ENCODE data around the gene CRISP1.
"Not testable (repeated sequence)": the region's sequence is repeated elsewhere in the genome, so short reads cannot be mapped to it uniquely, and the experiment has no call there.

Gene CRISP1, protein sequence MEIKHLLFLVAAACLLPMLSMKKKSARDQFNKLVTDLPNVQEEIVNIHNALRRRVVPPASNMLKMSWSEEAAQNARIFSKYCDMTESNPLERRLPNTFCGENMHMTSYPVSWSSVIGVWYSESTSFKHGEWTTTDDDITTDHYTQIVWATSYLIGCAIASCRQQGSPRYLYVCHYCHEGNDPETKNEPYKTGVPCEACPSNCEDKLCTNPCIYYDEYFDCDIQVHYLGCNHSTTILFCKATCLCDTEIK

GRCh38 chr6:49866485-49866943 lies at the start of gene CRISP1:
TSS of gene CRISP1 (minus strand) at chr6:49866535. CDS start at chr6:49857400, 9,135 bp downstream.
- in situ Hi-C loops (cut with HindIII; ENCODE audit: low sequenced_read_pairs), result no loop called here

DNA sequence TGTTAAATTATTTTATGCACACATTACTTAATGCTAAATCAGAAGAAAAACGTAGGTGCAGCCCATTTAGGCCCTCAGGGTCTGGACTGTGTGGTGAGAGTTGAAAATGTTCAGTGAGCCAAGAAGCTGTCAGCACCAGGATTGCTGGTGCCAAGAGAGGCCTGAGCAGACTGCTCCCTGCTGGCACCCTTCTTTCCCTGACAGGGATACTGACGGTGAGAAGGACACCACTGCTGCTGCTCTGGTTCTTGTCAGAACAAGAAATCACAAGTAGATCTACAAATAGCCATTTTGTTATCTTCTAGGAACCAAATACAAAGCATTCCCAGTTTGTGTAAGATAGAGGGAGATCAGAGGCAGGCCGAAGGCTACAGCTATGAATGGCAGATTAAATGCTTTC lies 48.7 kb upstream of the CRISP1 start:
- in situ Hi-C loops (cut with HindIII; ENCODE audit: low sequenced_read_pairs), result no loop called here

- in situ Hi-C loops (cut with HindIII; ENCODE audit: low sequenced_read_pairs), result loop anchor here (5.0 kb wide), 1 partner anchor 67 kb away; no protein-coding TSS in a partner anchor
Measured at GRCh38 chr6:49913636-49914375, 47.5 kb upstream of the CRISP1 start.

GRCh38 chr6:49912196-49912595 lies 45.9 kb upstream of the CRISP1 start:
- in situ Hi-C loops (cut with HindIII; ENCODE audit: low sequenced_read_pairs), result loop anchor here (5.0 kb wide), 1 partner anchor 65 kb away; no protein-coding TSS in a partner anchor

DNA sequence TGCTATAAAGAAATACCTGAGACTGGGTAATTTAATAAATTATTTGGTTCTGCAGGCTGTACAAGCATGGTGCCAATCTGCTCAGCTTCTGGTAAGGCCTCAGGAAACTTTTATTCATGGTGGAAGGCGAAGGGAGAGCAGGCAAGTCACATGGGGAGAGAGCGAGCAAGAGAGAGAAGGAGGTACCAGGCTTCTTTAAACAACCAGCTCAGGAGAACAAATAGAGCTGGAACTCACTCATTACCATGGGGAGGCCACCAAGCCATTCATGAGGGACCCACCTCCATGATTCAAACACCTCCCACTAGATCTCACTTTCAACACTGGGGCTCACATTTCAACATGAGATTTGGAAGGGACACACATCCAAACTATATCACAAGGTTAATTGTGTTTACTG lies 44.9 kb upstream of the CRISP1 start:
- in situ Hi-C loops (cut with HindIII; ENCODE audit: low sequenced_read_pairs), result loop anchor here (5.0 kb wide), 1 partner anchor 64 kb away; no protein-coding TSS in a partner anchor

GRCh38 chr6:49909563-49909962 lies 43.2 kb upstream of the CRISP1 start:
- in situ Hi-C loops (cut with HindIII; ENCODE audit: low sequenced_read_pairs), result no loop called here

DNA sequence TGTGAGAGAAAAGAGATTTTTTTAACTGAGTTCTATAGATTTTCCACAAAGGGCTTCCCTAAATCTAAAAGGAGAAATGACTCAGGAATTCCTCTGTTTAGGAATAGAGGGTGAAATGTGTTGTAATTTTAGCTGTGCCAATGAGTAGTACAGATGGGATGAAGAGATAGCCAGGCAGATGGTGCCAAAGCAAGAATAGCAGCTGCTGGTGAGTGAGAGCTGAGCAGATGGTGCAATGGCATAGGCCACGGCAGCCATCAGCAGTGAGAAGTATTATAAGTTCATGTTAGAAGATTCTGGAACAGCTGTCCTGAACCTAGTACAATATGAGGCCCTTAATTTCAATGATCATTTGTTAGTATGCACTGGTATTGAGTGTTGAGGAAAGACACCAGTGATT lies 40.2 kb upstream of the CRISP1 start:
- in situ Hi-C loops (cut with HindIII; ENCODE audit: low sequenced_read_pairs), result no loop called here

GRCh38 chr6:49905296-49905695 lies 39.0 kb upstream of the CRISP1 start:
- in situ Hi-C loops (cut with HindIII; ENCODE audit: low sequenced_read_pairs), result no loop called here

DNA sequence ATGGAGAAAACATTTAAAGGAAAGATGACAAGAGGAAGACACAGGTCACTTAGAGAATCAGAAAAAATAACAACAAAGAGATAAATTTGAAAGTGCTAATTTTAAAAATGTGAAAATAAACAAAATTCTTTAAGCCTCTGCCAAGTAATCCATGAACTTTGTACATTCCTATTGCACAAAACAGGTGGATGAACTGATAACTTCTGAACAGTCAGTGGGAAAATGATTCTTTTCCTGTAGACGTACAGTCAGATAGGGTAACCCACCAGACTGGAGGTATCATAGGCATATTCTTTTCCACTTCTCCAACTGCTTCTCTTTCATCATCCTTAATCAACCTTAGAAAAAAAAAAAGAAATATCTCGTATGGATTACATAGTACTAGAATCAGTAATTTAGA lies 36.5 kb upstream of the CRISP1 start:
- in situ Hi-C loops (cut with HindIII; ENCODE audit: low sequenced_read_pairs), result no loop called here

GRCh38 chr6:49898904-49899566 lies 32.7 kb upstream of the CRISP1 start:
- in situ Hi-C loops (cut with HindIII; ENCODE audit: low sequenced_read_pairs), result no loop called here

- in situ Hi-C loops (cut with HindIII; ENCODE audit: low sequenced_read_pairs), result not testable (repeated sequence)
Measured at GRCh38 chr6:49895553-49895952, 29.2 kb upstream of the CRISP1 start.

GRCh38 chr6:49892280-49892679 lies 25.9 kb upstream of the CRISP1 start:
- in situ Hi-C loops (cut with HindIII; ENCODE audit: low sequenced_read_pairs), result no loop called here

DNA sequence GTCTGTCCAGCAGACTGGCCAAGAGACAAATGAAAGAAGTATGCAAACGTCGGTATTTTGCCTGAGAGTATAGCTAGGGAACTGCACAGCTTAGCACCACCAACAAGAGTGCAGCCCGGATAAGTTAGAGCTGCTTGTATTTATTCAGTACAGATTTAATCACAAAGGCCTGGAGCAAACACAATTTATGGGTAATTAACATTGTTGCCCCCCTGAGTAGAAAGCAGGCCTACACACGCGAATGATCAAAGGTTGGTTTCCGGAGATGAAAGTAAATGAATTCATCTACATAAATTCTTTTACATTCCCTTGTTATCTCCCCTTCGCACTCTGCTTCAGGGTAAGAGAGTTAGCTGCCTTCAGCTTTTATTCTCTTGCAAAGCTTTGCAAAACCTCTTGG lies 24.7 kb upstream of the CRISP1 start:
- in situ Hi-C loops (cut with HindIII; ENCODE audit: low sequenced_read_pairs), result no loop called here

DNA sequence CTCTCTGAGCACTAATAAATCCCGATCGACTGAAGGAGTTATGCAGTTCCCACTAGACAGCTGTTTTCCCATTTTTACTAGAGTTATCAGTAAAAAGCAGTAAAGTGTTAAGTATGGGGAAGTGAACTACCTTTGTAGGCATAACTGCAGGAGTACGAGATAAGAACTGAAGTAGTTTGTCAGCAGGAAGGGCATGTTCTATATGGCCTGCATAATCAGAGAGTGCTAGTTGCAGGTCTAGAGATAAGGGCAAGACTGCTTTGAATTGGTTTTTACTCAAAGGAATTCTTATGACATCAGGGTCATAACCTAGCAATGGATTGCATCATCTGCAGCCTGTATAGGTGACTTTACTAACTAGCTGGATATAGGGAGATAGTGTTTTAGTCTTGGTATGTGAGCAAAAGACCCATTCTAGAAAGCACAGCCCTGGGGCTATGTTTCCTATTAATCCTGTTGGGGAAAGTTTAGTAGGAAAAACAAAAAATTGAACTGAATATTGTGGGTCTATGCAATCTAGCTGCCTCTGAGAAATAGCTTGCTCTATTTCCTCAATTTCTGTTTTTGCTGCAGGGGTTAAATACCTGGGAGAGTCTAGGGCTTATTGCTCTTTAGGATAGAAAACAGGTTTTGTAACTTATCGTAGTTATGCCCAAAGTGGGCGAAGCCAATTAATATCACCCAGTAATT lies 22.6 kb upstream of the CRISP1 start:
- in situ Hi-C loops (cut with HindIII; ENCODE audit: low sequenced_read_pairs), result no loop called here

DNA sequence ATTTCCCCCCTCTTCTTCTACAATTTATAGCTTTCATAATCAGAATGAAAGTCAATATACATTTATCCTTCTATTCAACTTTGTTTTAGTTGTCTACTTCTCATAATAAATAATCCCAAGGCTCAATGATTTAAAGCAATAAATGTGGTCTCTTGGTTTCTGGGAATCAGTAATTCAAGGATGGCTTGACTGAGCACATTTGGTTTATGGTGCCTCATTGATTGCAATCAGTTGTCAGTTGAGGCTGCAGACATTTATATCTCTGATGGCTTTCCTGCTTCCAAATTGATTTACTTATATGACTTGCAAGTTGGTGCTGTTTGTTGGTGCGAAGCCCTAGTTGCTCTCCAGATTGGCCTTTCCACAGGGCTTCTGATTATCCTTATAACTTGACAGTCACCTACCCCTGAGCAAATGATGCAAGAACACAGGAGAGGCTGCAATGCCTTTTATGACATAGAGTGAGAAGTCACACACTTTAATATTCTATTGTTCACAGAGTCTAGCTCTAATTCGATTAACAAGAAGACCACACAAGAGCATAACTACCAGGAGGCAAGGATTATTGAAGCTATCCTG lies 2.7 kb upstream of the CRISP1 start:
- in situ Hi-C loops (cut with HindIII; ENCODE audit: low sequenced_read_pairs), result no loop called here

- in situ Hi-C loops (cut with HindIII; ENCODE audit: low sequenced_read_pairs), result no loop called here
Measured at GRCh38 chr6:49856282-49856681, 10.1 kb downstream of the CRISP1 start.

- in situ Hi-C loops (cut with HindIII; ENCODE audit: low sequenced_read_pairs), result no loop called here
Measured at GRCh38 chr6:49855221-49855620, 11.1 kb downstream of the CRISP1 start.

GRCh38 chr6:49852975-49853374 lies 13.4 kb downstream of the CRISP1 start:
- in situ Hi-C loops (cut with HindIII; ENCODE audit: low sequenced_read_pairs), result no loop called here

DNA sequence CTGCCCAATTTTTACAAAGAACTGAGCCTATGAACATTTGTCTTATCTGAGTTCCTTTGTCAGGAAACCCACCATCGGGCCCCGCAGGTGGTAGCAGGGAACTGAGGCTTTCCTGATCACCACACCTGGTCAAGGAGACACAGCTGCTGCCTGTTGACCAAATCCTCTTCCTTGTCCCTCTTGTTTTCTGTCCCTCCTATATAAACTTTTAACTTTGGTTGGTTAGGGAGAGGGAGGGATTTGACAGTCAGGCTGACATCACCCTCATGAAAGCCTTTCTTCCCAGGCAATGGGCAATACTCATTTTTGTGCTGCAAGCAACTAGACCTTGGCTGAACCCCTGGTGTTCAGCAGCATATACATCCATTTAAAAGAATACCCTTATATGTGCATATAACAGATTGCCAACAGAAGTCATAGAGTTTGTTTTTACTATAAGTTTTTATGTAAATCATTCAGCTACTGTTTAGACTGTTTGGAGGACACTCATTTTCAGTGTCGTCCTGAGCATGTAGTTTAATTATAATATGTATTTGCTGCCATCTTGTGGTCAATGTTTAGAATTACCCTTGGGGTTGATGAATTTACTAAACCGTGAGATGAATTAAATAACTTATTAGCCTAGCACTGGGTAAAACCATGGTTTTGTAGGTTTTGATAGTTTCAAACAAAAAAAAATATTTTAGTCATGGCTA lies 17.0 kb downstream of the CRISP1 start:
- in situ Hi-C loops (cut with HindIII; ENCODE audit: low sequenced_read_pairs), result loop anchor here (5.0 to 25.0 kb wide), 2 partner anchors 63 to 212 kb away; partner anchors contain the start of gene RHAG

GRCh38 chr6:49847673-49848072 lies 18.7 kb downstream of the CRISP1 start:
- in situ Hi-C loops (cut with HindIII; ENCODE audit: low sequenced_read_pairs), result loop anchor here (5.0 to 25.0 kb wide), 2 partner anchors 65 to 210 kb away; partner anchors contain the start of gene RHAG
